K562 (cell line): Measurements from ENCODE around the gene GZMA. TPM values are rescaled to one million over a fixed set of nuclear protein-coding genes. Genes with fewer than 3 reads are reported as not detected.

Experiments used
- ATAC-seq: fragments of 200-7000 bp; cut with Tn5 transposase; 3 replicates; pipeline ENCODE4 v1.9.1; 2020; ENCODE audit warnings: moderate library complexity
- BruUV-seq: library from RNA; stranded (reverse); fragments of 400-500 nt; replicated peaks from 2 replicates; lab custom pipeline; 2021; lab: Mats Ljungman, UMichigan
- CTCF ChIA-PET: fragments of 300-600 bp; formaldehyde crosslinking; extraction: SDS; loops from one replicate; lab custom pipeline; 2021; ENCODE audit warnings: low intra/inter-chr PET ratio; lab: Yijun Ruan, JAX
- POLR2A ChIA-PET: fragments of 300-600, 350-650 bp; sonication (Branson Sonifier 250); formaldehyde crosslinking; extraction: SDS; loops from one replicate; lab custom pipeline; 2021; ENCODE audit warnings: antibody characterized with exemption, inconsistent platforms; lab: Yijun Ruan, JAX
- DNase-seq, 4 experiments: peaks; one replicate each; pipeline versions ENCODE4 v3.0.0 to v3.0.0-alpha.2; 2011 to 2018; ENCODE audit warnings: low spot score in 3 of 4, mixed read lengths in 3 of 4; ENCODE audit errors: extremely low read depth in 1 of 4
- FAIRE-seq: peaks from 2 replicates; lab custom pipeline; 2011; peaks lifted over from hg19 to GRCh38; lab: Jason Lieb, UNC
- H2AFZ ChIP-seq: 2 replicates; pipeline ENCODE4 v1.6.0; 2011; ENCODE audit warnings: low read depth, low read length, control low read depth, inconsistent platforms
- H3K27ac ChIP-seq: fragments of 200-600 bp; 3 replicates; pipeline ENCODE4 v1.8.0; 2011; ENCODE audit warnings: low read depth, mild to moderate bottlenecking, control low read depth, inconsistent platforms, low read length, moderate library complexity, mixed read lengths; ENCODE audit errors: extremely low read depth
- H3K27me3 ChIP-seq, 2 experiments: fragments of 300-600 bp in 1 of 2; 2 replicates in 1 of 2; 3 replicates in 1 of 2; pipeline versions ENCODE4 v1.6.0 to v1.8.0; 2011; ENCODE audit warnings: inconsistent platforms in 2 of 2, low read length in 2 of 2, mild to moderate bottlenecking in 1 of 2, mixed read lengths in 1 of 2, moderate library complexity in 1 of 2; ENCODE audit not compliant: control insufficient read depth in 2 of 2, insufficient read depth in 2 of 2
- H3K36me3 ChIP-seq: fragments of 300-600 bp; 3 replicates; pipeline ENCODE4 v1.8.0; 2011; ENCODE audit warnings: mild to moderate bottlenecking, low read length, inconsistent platforms; ENCODE audit not compliant: control insufficient read depth, insufficient read depth
- H3K4me1 ChIP-seq, 2 experiments: fragments of 200-600 bp in 1 of 2; replicated peaks in 1 of 2; 2 replicates in 1 of 2; 3 replicates in 1 of 2; pipeline versions ENCODE4 v1.5.1 to v1.8.0; 2011; ENCODE audit warnings: inconsistent platforms in 2 of 2, low read length in 2 of 2, mild to moderate bottlenecking in 1 of 2, mixed read lengths in 1 of 2, moderate library complexity in 1 of 2; ENCODE audit not compliant: control insufficient read depth in 2 of 2, insufficient read depth in 2 of 2
- H3K4me2 ChIP-seq: 2 replicates; pipeline ENCODE4 v1.6.1; 2011; ENCODE audit warnings: low read length, control low read depth, inconsistent platforms, mixed read lengths; ENCODE audit not compliant: insufficient read depth
- H3K4me3 ChIP-seq: fragments of 200-600 bp; sonication (generic), shearing (Covaris generic); 2 replicates; pipeline ENCODE4 v1.5.1; 2016; ENCODE audit warnings: control low read depth, inconsistent platforms
- H3K79me2 ChIP-seq: fragments of 200-600 bp; 3 replicates; pipeline ENCODE4 v1.8.0; 2011; ENCODE audit warnings: low read length, inconsistent platforms; ENCODE audit not compliant: control insufficient read depth, insufficient read depth
- H3K9ac ChIP-seq, 2 experiments: 2 replicates each; pipeline versions ENCODE4 v1.6.0 to v1.6.1; 2011; ENCODE audit warnings: low read depth in 2 of 2, low read length in 2 of 2, control low read depth in 1 of 2, inconsistent platforms in 1 of 2, mild to moderate bottlenecking in 1 of 2, mixed read lengths in 1 of 2; ENCODE audit not compliant: insufficient read depth in 1 of 2
- H3K9me1 ChIP-seq: one replicate; pipeline ENCODE4 v1.6.0; 2011; ENCODE audit warnings: inconsistent platforms, mild to moderate bottlenecking, low read length, moderate library complexity; ENCODE audit not compliant: control insufficient read depth, insufficient read depth
- H3K9me3 ChIP-seq: replicated peaks from 2 replicates; pipeline ENCODE4 v1.5.1; 2011; ENCODE audit warnings: low read depth, low read length, inconsistent platforms; ENCODE audit not compliant: control insufficient read depth, insufficient read depth
- H4K20me1 ChIP-seq: replicated peaks from 2 replicates; pipeline ENCODE4 v1.6.1; 2011; ENCODE audit warnings: low read length, inconsistent platforms, mixed read lengths; ENCODE audit not compliant: control insufficient read depth, insufficient read depth
- BCL6 ChIP-seq: fragments of 250-450 bp; sonication (Bioruptor Pico); IDR thresholded peaks from 2 replicates; pipeline ENCODE4 v1.4.0; 2020
- CHD2 ChIP-seq: IDR thresholded peaks from 2 replicates; pipeline ENCODE4 v1.6.1; 2011; ENCODE audit warnings: low read depth, low read length
- HDAC8 ChIP-seq: fragments of 450-650 bp; IDR thresholded peaks from 2 replicates; pipeline ENCODE4 v1.6.1; 2016; ENCODE audit warnings: mild to moderate bottlenecking, missing genetic modification characterization, moderate library complexity, missing compliant biosample characterization
- ID3 ChIP-seq, 2 experiments: fragments of 250-450 bp in 1 of 2; fragments of 450-650 bp in 1 of 2; sonication (Bioruptor Pico) in 1 of 2; IDR thresholded peaks; 2 replicates each; pipeline versions ENCODE4 v1.6.1 to v1.8.0; 2016 to 2021; ENCODE audit warnings: mild to moderate bottlenecking in 2 of 2, moderate library complexity in 2 of 2, missing compliant biosample characterization in 1 of 2, missing genetic modification characterization in 1 of 2
- ILF3 ChIP-seq: fragments of 450-650 bp; IDR thresholded peaks from 2 replicates; pipeline ENCODE4 v1.6.1; 2018; ENCODE audit warnings: antibody characterized with exemption, mild to moderate bottlenecking, moderate library complexity, borderline replicate concordance
- MTA1 ChIP-seq: fragments of 450-650 bp; IDR thresholded peaks from 2 replicates; pipeline ENCODE4 v1.6.1; 2017; ENCODE audit warnings: borderline replicate concordance
- SLC30A9 ChIP-seq: fragments of 250-450 bp; sonication (Bioruptor Pico); IDR thresholded peaks from 2 replicates; pipeline ENCODE4 v1.8.0; 2022; ENCODE audit warnings: mild to moderate bottlenecking, moderate library complexity
- TFAP4 ChIP-seq: sonication (generic); formaldehyde crosslinking; IDR thresholded peaks from 2 replicates; pipeline ENCODE4 v1.8.0; 2022; ENCODE audit warnings: missing genetic modification reagents, mild to moderate bottlenecking, moderate library complexity, borderline replicate concordance
- ZFX ChIP-seq: sonication (generic); formaldehyde crosslinking; IDR thresholded peaks from 2 replicates; pipeline ENCODE4 v1.8.0; 2022; ENCODE audit warnings: mild to moderate bottlenecking, missing genetic modification reagents, moderate library complexity
- WGBS: fragments of 100-300 bp; shearing (Covaris generic); methylation state at CpG from one replicate; pipeline ENCODE4 v1.1.6; 2016; ENCODE audit warnings: low coverage, mixed read lengths; ENCODE audit not compliant: insufficient coverage; ENCODE audit errors: missing lambda C conversion rate; 5-methylcytosine and 5-hydroxymethylcytosine counted together
- in situ Hi-C: fragments of 300-500 bp; cut with MboI; formaldehyde crosslinking; loops from 4 replicates; pipeline ENCODE4 v1.15.0; 2018; ENCODE audit warnings: inconsistent platforms, mixed read lengths
- intact Hi-C: fragments of 100-400 bp; cut with micrococcal nuclease; formaldehyde crosslinking; loops from 2 replicates; pipeline ENCODE4 v1.14.2; 2022
- polyA plus RNA-seq, 8 experiments: library from polyadenylated mRNA; depleted of rRNA in 4 of 8; stranded (reverse) in 5 of 8; unstranded in 3 of 8; fragments of >200 nt; fragmentation: Nextera tagmentation in 2 of 8; fragmentation: Illumina TruSeq in 1 of 8; extraction: Ambion mirVana in 2 of 8; extraction: Trizol in 1 of 8; gene quantifications; 2 replicates each; pipeline versions ENCODE4 v1.2.1 to v1.2.3, GENCODE V29; 2011 to 2014; ENCODE audit warnings: inconsistent platforms in 1 of 8, missing spikeins in 1 of 8
- total RNA-seq, 7 experiments: library from RNA; depleted of rRNA in 6 of 7; stranded (reverse); fragments of >200 nt in 6 of 7; fragmentation: Illumina TruSeq in 2 of 7; extraction: Trizol in 2 of 7; gene quantifications; 2 replicates each; pipeline versions ENCODE4 v1.2.1 to v1.2.3, GENCODE V29; 2011 to 2021; ENCODE audit warnings: low replicate concordance in 1 of 7

Gene GZMA
- total and polyA plus RNA-seq, 9 of the 15 experiments (the other 6 are each of a cell fraction or from before 2014, with no cell fraction given): not detected

- Histone ChIP-seq H3K36me3 (no peaks in the 10 kb centered on the region), H2AFZ (no peak overlapping the region), H3K4me3 (no peak overlapping the region), H4K20me1 (no peaks in the 10 kb centered on the region), H3K9me1 (no peaks in the 10 kb centered on the region), H3K9ac (no peak overlapping the region), H3K9me3 (no peaks in the 10 kb centered on the region), H3K27me3 (peaks cover 0 to 4% of the 10 kb centered on the region in 2 experiments; a peak in 2 of 5 replicates), H3K79me2 (no peaks in the 10 kb centered on the region), H3K27ac (no peak overlapping the region), H3K4me2 (no peak overlapping the region), H3K4me1 (no peaks in the 10 kb centered on the region)
- FAIRE-seq (no peak), ATAC-seq (no peak), DNase-seq (no peak)
- ChIA-PET CTCF (interaction anchor here (0.6 kb wide), 1 partner anchor 1269 kb away, joined by 4 read pairs; no protein-coding TSS in a partner anchor), POLR2A (interaction anchor here (1.1 kb wide), 1 partner anchor 8 kb away, joined by 5 read pairs; no protein-coding TSS in a partner anchor)
- intact Hi-C loops (no loop called here), in situ Hi-C loops (no loop called here)
- no TSS peak for BruUV-seq
- 3% methylated on average over 5 of the region's 5 CpGs for WGBS
- no peak for TF ChIP-seq SLC30A9 (CRISPR knock-in tag)
- TF ChIP-seq ILF3: no peak
- no peak for TF ChIP-seq MTA1
- no peak for TF ChIP-seq ID3 (CRISPR knock-in tag; IDR thresholded peaks at IDR 0.05)
- no peak for TF ChIP-seq ID3 (tag; IDR thresholded peaks at IDR 0.05)
- no peak for TF ChIP-seq CHD2
- no peak for TF ChIP-seq TFAP4 (CRISPR knock-in tag)
- TF ChIP-seq ZFX (CRISPR knock-in tag): no peak
- no peak for TF ChIP-seq HDAC8 (tag)
- TF ChIP-seq BCL6 (CRISPR knock-in tag): no peak
Observed at GRCh38 chr5:55134053-55134722, 31.7 kb downstream of the GZMA start.
